Transverse colon (tissue), 4 donors: ENCODE results near the gene FBXO44. TPM values are rescaled to one million over a fixed set of nuclear protein-coding genes. Genes with fewer than 3 reads are reported as not detected.
A peak's percentile ranks its signal among the peaks of the same experiment; 100 is the strongest.

ENCODE experiments used
- DNase-seq: peaks from one replicate; pipeline ENCODE4 v3.0.0-alpha.2; 2019
- H3K27ac ChIP-seq, 4 donors: fragments of 200-600 bp; sonication (generic); 2 replicates each; pipeline ENCODE4 v1.5.1; 2016 to 2018; ENCODE audit warnings: inconsistent platforms in 4 of 4
- H3K27me3 ChIP-seq: fragments of 200-600 bp; sonication (generic); 2 replicates; pipeline ENCODE4 v1.5.1; 2017; ENCODE audit warnings: inconsistent platforms
- H3K36me3 ChIP-seq, 4 donors: fragments of 200-600 bp; sonication (generic); 2 replicates each; pipeline ENCODE4 v1.5.1; 2017 to 2019; ENCODE audit warnings: inconsistent platforms in 4 of 4
- H3K4me1 ChIP-seq, 4 donors: fragments of 200-600 bp; sonication (generic); 2 replicates each; pipeline ENCODE4 v1.5.1; 2017 to 2020; ENCODE audit warnings: inconsistent platforms in 4 of 4
- H3K4me3 ChIP-seq, 4 donors: fragments of 200-600 bp; sonication (generic); 1 replicate in 1 of 4; 2 replicates in 3 of 4; pipeline versions ENCODE4 v1.5.1 to v1.6.1; 2017 to 2019; ENCODE audit warnings: inconsistent platforms in 4 of 4
- H3K9me3 ChIP-seq, 2 donors: fragments of 200-600 bp; sonication (generic); 2 replicates each; pipeline ENCODE4 v1.5.1; 2017 to 2019; ENCODE audit warnings: inconsistent platforms in 2 of 2
- CTCF ChIP-seq, 5 experiments: fragments of 200-600 bp in 3 of 5; fragments of 450-650 bp in 2 of 5; sonication (generic) in 3 of 5; IDR thresholded peaks; 1 replicate in 2 of 5; 2 replicates in 3 of 5; pipeline ENCODE4 v1.5.1; 2016 to 2017; ENCODE audit warnings: antibody characterized with exemption in 5 of 5, inconsistent platforms in 3 of 5, mild to moderate bottlenecking in 2 of 5, moderate library complexity in 1 of 5
- EP300 ChIP-seq: sonication (generic); formaldehyde crosslinking; IDR thresholded peaks from one replicate; pipeline ENCODE4 v1.6.1; 2017; ENCODE audit warnings: antibody characterized with exemption, low read depth
- POLR2A ChIP-seq: fragments of 450-650 bp; IDR thresholded peaks from one replicate; pipeline ENCODE4 v1.6.1; 2016; ENCODE audit warnings: antibody characterized with exemption, mild to moderate bottlenecking, moderate library complexity
- POLR2AphosphoS5 ChIP-seq, 3 donors: sonication (generic); formaldehyde crosslinking; IDR thresholded peaks; one replicate each; pipeline ENCODE4 v1.6.1; 2016; ENCODE audit warnings: antibody characterized with exemption in 3 of 3
- WGBS, 2 donors: methylation state at CpG; one replicate each; pipeline ENCODE4 v1.1.5; 2018; ENCODE audit warnings: low coverage in 1 of 2; 5-methylcytosine and 5-hydroxymethylcytosine counted together
- in situ Hi-C, 4 donors: fragments of 200-750 bp; cut with MboI; loops; one replicate each; pipeline versions ENCODE4 v1.15.0 to v1.15.1; 2017; ENCODE audit warnings: low sequenced_read_pairs in 3 of 4, low pct_ligation_motif_present in 1 of 4, low pct_unique_long_range_greater_than_20kb in 1 of 4
- intact Hi-C: fragments of 100-400 bp; cut with DNase I; formaldehyde crosslinking; loops from one replicate; pipeline ENCODE4 v1.15.1; 2023; ENCODE audit warnings: low total_unique reads
- total RNA-seq, 4 donors: library from RNA; depleted of rRNA; stranded (reverse); fragments of >200 nt; gene quantifications; one replicate each; pipeline ENCODE4 v1.1.0, GENCODE V29; 2016

FBXO44 gene
- total RNA-seq, 4 donors from 2014 or later, result 3.2 to 10.5 (median 6.9) TPM

DNA sequence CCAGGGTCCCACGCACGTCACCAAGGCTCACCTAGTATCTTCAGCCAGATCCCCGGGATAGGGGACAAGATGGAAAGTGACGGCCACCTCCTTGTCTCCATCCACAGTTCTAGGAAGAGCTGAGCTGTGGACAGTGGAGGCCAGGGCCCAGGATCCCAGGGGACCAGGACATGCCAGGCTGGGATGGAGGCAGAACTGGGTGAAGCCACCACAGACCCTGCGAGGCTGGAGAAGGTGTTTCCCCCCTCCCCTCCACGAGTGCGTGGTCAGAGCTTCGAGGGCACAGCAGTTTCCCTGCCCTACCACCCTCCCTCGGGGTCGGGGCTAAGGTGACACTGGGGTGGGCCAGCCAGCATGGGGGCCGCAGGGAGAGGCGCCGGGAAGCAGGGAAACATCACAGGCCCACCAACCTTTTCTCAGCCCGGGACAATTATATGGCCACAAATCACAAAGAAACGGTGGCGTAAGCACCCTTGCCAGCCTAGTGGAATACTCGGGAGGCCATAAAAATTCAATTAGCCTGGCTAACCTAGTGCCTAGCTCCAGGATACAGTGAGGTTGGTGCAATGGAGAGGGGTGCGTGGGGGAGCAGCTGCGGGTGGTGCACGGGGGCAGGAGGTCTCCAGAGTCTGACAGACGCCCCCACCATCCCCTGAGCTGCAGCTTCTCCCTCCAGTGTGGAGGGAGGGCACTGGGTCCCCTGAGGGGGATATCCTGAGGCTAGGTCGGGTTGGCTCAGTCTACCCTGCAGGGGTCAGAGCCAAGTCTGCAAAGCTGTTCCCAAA, 50.2 kb downstream of the FBXO44 start:
- 52% methylated on average over 21 of the region's 22 CpGs; no CpG with 5 or more reads in 1 of the 2 donors for WGBS, 2 donors
- in situ Hi-C loops, result no loop called here
- intact Hi-C loops, result no loop called here

DNA sequence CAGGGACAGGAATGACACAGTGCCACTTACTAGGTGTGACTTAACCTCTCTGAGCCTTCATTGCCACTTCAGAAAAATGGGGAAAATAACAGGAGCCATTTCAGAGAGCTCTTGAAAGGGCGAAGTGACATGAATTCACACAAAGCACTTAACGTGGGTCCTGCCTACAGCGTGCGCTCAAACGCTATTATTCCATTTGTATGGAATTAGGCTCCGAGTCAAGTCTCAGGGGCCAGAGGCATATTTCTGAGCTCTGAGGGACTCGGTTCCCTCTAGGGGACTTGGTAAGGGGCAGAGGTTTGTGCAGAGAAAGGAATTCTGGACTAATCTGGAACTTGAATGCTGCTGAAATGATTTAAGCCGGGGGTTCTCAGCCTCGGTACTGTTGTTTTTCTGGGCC, 50.9 kb downstream of the FBXO44 start:
- no peak overlapping the region for H3K27ac ChIP-seq
- H3K9me3 ChIP-seq, result no peaks in the 10 kb centered on the region
- no peak overlapping the region for H3K4me3 ChIP-seq
- intact Hi-C loops (no loop called here), in situ Hi-C loops (no loop called here)
- H3K36me3 ChIP-seq, result no peaks in the 10 kb centered on the region
- peaks cover 34% of the 10 kb centered on the region for H3K27me3 ChIP-seq
- 84 to 88% methylated on average over 5 to 9 of the region's 9 CpGs for WGBS, 2 donors
- TF ChIP-seq POLR2AphosphoS5 (IDR thresholded peaks at IDR 0.05), result no peak
- H3K4me1 ChIP-seq, result no peaks in the 10 kb centered on the region
- no peak for DNase-seq

More for the DNA sequence above, 50.2 kb downstream of the FBXO44 start:
- TF ChIP-seq EP300 (no peak), POLR2A (no peak), CTCF (IDR thresholded peaks at IDR 0.05) (no peak), POLR2AphosphoS5 (IDR thresholded peaks at IDR 0.05) (no peak)
- H3K27ac ChIP-seq, result no peak overlapping the region
- no peak overlapping the region for H3K4me3 ChIP-seq
- H3K4me1 ChIP-seq, result no peaks in the 10 kb centered on the region
- H3K36me3 ChIP-seq, result no peaks in the 10 kb centered on the region
- DNase-seq, result no peak
- H3K9me3 ChIP-seq, result no peaks in the 10 kb centered on the region
- H3K27me3 ChIP-seq, result peaks cover 36% of the 10 kb centered on the region

DNA sequence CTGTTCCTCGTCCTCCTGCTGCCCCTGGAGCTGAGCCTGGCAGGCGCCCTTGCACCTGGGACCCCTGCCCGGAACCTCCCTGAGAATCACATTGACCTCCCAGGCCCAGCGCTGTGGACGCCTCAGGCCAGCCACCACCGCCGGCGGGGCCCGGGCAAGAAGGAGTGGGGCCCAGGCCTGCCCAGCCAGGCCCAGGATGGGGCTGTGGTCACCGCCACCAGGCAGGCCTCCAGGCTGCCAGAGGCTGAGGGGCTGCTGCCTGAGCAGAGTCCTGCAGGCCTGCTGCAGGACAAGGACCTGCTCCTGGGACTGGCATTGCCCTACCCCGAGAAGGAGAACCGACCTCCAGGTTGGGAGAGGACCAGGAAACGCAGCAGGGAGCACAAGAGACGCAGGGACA, 51.6 kb downstream of the FBXO44 start:
- no peaks in the 10 kb centered on the region for H3K36me3 ChIP-seq
- no peaks in the 10 kb centered on the region for H3K9me3 ChIP-seq
- H3K4me3 ChIP-seq, result no peak overlapping the region
- intact Hi-C loops (no loop called here), in situ Hi-C loops (no loop called here)
- WGBS, 2 donors, result 88 to 96% methylated on average over 4 to 14 of the region's 14 CpGs
- H3K27me3 ChIP-seq, result peaks cover 30% of the 10 kb centered on the region
- no peak for DNase-seq
- no peaks in the 10 kb centered on the region for H3K4me1 ChIP-seq
- no peak for TF ChIP-seq POLR2A
- TF ChIP-seq EP300, result no peak
- no peak for TF ChIP-seq POLR2AphosphoS5 (IDR thresholded peaks at IDR 0.05)
- no peak for TF ChIP-seq CTCF (IDR thresholded peaks at IDR 0.05)
- H3K27ac ChIP-seq, result no peak overlapping the region

GRCh38 chr1:11707621-11708276, 53.1 kb downstream of the FBXO44 start:
- Histone ChIP-seq H3K27ac (no peak overlapping the region), H3K4me1 (no peaks in the 10 kb centered on the region), H3K27me3 (peaks cover 31% of the 10 kb centered on the region), H3K36me3 (no peaks in the 10 kb centered on the region), H3K4me3 (no peak overlapping the region), H3K9me3 (no peaks in the 10 kb centered on the region)
- in situ Hi-C loops, result no loop called here
- TF ChIP-seq POLR2A (no peak), POLR2AphosphoS5 (IDR thresholded peaks at IDR 0.05) (no peak), EP300 (no peak), CTCF (IDR thresholded peaks at IDR 0.05) (no peak)
- intact Hi-C loops, result no loop called here
- 43 to 50% methylated on average over 5 to 17 of the region's 17 CpGs for WGBS, 2 donors
- peak; percentile 28 for DNase-seq
